ENCODE results near the gene PSEN1. TPM values are rescaled to one million over a fixed set of nuclear protein-coding genes. Genes with fewer than 3 reads are reported as not detected.

PSEN1 gene
- total and polyA plus RNA-seq, 2 of the 8 experiments (the other 6 are each of a cell fraction or from before 2014, with no cell fraction given), result 10.1 to 38.7 TPM

GRCh38 chr14:73234029-73234428, 97.7 kb downstream of the PSEN1 start (continued):
- TF ChIP-seq ATF2 (IDR thresholded peaks at IDR 0.05; ENCODE audit: low read length) (no peak), SAP30 (IDR thresholded peaks at IDR 0.05; ENCODE audit: insufficient read depth, insufficient replicate concordance, low read length) (no peak)

All from H1 (cell line).